Measurements from ENCODE around the gene NTNG2.

DNA sequence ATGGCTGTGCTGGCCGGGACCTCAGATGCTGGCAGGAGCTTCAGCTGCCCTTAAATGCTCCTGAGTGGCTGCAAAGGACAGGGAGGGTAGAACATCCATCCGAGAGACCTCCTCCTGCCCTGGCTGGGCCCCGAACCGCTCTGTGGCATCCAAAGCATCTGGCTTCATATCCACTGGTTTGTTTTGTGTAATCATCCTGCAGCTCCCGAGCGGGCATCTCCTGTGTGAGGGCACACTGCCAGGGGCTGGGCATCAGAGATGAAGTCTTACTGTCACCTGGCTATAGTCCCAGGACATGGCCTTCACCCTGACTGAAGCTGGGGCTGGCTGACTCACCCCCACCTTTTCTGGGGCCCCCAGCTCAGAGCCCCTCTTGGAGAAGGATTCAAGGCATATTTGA lies 18.5 kb upstream of the NTNG2 start:
- TF ChIP-seq ZC3H13 (CRISPR knock-in tag; IDR thresholded peaks at IDR 0.05) (no peak), ZNF407 (CRISPR knock-in tag; IDR thresholded peaks at IDR 0.05; ENCODE audit: not compliant biosample characterization) (no peak), ZNF773 (CRISPR knock-in tag; IDR thresholded peaks at IDR 0.05; ENCODE audit: borderline replicate concordance) (no peak), ZNF33B (CRISPR knock-in tag; IDR thresholded peaks at IDR 0.05) (no peak), SP1 (IDR thresholded peaks at IDR 0.05) (no peak), SP1 (CRISPR knock-in tag; IDR thresholded peaks at IDR 0.05) (no peak), RAD51 (IDR thresholded peaks at IDR 0.05; ENCODE audit: borderline replicate concordance) (no peak), TP53 (CRISPR knock-in tag; conservative IDR thresholded peaks at IDR 0.05) (no peak), PTBP1 (IDR thresholded peaks at IDR 0.05; ENCODE audit: low read depth, low read length, poor library complexity, severe bottlenecking) (no peak), CTCF (CRISPR knock-in tag; IDR thresholded peaks at IDR 0.05) (no peak), SMAD1 (CRISPR knock-in tag; IDR thresholded peaks at IDR 0.05; ENCODE audit: borderline replicate concordance, low read depth) (no peak), FOXK2 (IDR thresholded peaks at IDR 0.05) (no peak)

All from HepG2 (cell line).